Progenitor cell of endocrine pancreas (in vitro differentiated cells): ENCODE results near the gene PSMB7. TPM values are rescaled to one million over a fixed set of nuclear protein-coding genes. Genes with fewer than 3 reads are reported as not detected.

ENCODE experiments used
- DNase-seq: peaks from one replicate; pipeline ENCODE4 v3.0.0; 2021; ENCODE audit warnings: low spot score; ENCODE audit not compliant: unreplicated experiment
- H3K27ac Mint-ChIP-seq: 2 replicates; pipeline ENCODE4 v1.8.0; 2021; ENCODE audit warnings: mild to moderate bottlenecking, moderate library complexity, mixed read lengths
- H3K27me3 Mint-ChIP-seq: 2 replicates; pipeline ENCODE4 v1.8.0; 2021; ENCODE audit warnings: mixed read lengths
- H3K36me3 Mint-ChIP-seq: 2 replicates; pipeline ENCODE4 v1.8.0; 2022; ENCODE audit warnings: mixed read lengths; ENCODE audit not compliant: insufficient read depth
- H3K4me1 Mint-ChIP-seq: 2 replicates; pipeline ENCODE4 v1.8.0; 2021; ENCODE audit warnings: low read depth, mixed read lengths
- H3K4me3 Mint-ChIP-seq: 2 replicates; pipeline ENCODE4 v1.8.0; 2021; ENCODE audit warnings: low read depth, mild to moderate bottlenecking, moderate library complexity, mixed read lengths
- H3K9me3 Mint-ChIP-seq: 2 replicates; pipeline ENCODE4 v1.8.0; 2021; ENCODE audit warnings: low read depth, mixed read lengths
- CTCF ChIP-seq: fragments of 200-600 bp; sonication (generic); IDR thresholded peaks from one replicate; pipeline ENCODE4 v1.5.0; 2021; ENCODE audit warnings: antibody characterized with exemption, mild to moderate bottlenecking; ENCODE audit not compliant: unreplicated experiment
- total RNA-seq: library from RNA; stranded (reverse); gene quantifications from 2 replicates; pipeline ENCODE4 v1.2.1, GENCODE V29; 2021

Gene PSMB7
- total RNA-seq, 1 donor from 2014 or later: 144 TPM

GRCh38 chr9:124315882-124316281, 99.4 kb downstream of the PSMB7 start:
- Mint-ChIP-seq H3K27ac (no peak overlapping the region), H3K4me3 (no peak overlapping the region), H3K4me1 (no peaks in the 10 kb centered on the region), H3K9me3 (peaks cover 6% of the 10 kb centered on the region), H3K27me3 (no peaks in the 10 kb centered on the region), H3K36me3 (peaks cover 13% of the 10 kb centered on the region)
- no peak for TF ChIP-seq CTCF
- no peak for DNase-seq

GRCh38 chr9:124313940-124314339, 101.3 kb downstream of the PSMB7 start:
- no peaks in the 10 kb centered on the region for H3K4me1 Mint-ChIP-seq
- DNase-seq: no peak
- TF ChIP-seq CTCF: no peak
- no peaks in the 10 kb centered on the region for H3K9me3 Mint-ChIP-seq
- peaks cover 7% of the 10 kb centered on the region for H3K36me3 Mint-ChIP-seq
- no peaks in the 10 kb centered on the region for H3K27me3 Mint-ChIP-seq
- H3K4me3 Mint-ChIP-seq: no peak overlapping the region
- H3K27ac Mint-ChIP-seq: no peak overlapping the region

GRCh38 chr9:124312290-124313265, 102.7 kb downstream of the PSMB7 start:
- no peak for TF ChIP-seq CTCF
- Mint-ChIP-seq H3K36me3 (peaks cover 5% of the 10 kb centered on the region), H3K27ac (no peak overlapping the region), H3K27me3 (no peaks in the 10 kb centered on the region), H3K9me3 (no peaks in the 10 kb centered on the region), H3K4me1 (no peaks in the 10 kb centered on the region), H3K4me3 (no peak overlapping the region)
- no peak for DNase-seq

GRCh38 chr9:124311283-124311682, 104.0 kb downstream of the PSMB7 start:
- Mint-ChIP-seq H3K9me3 (no peaks in the 10 kb centered on the region), H3K27ac (no peak overlapping the region), H3K27me3 (no peaks in the 10 kb centered on the region), H3K4me1 (no peaks in the 10 kb centered on the region), H3K4me3 (no peak overlapping the region), H3K36me3 (peaks cover 1% of the 10 kb centered on the region)
- TF ChIP-seq CTCF: no peak
- no peak for DNase-seq

- peaks cover 1% of the 10 kb centered on the region for H3K36me3 Mint-ChIP-seq
- H3K27ac Mint-ChIP-seq: peak overlapping the region; percentile 52
- H3K4me3 Mint-ChIP-seq: no peak overlapping the region
- no peaks in the 10 kb centered on the region for H3K4me1 Mint-ChIP-seq
- no peak for TF ChIP-seq CTCF
- H3K27me3 Mint-ChIP-seq: no peaks in the 10 kb centered on the region
- no peaks in the 10 kb centered on the region for H3K9me3 Mint-ChIP-seq
- DNase-seq: no peak
Observed at GRCh38 chr9:124309667-124310084, 105.6 kb downstream of the PSMB7 start.
